ENCODE data around the gene SRP54.
"Not testable (repeated sequence)": the region's sequence is repeated elsewhere in the genome, so short reads cannot be mapped to it uniquely, and the experiment has no call there.

The SRP54 gene

DNA sequence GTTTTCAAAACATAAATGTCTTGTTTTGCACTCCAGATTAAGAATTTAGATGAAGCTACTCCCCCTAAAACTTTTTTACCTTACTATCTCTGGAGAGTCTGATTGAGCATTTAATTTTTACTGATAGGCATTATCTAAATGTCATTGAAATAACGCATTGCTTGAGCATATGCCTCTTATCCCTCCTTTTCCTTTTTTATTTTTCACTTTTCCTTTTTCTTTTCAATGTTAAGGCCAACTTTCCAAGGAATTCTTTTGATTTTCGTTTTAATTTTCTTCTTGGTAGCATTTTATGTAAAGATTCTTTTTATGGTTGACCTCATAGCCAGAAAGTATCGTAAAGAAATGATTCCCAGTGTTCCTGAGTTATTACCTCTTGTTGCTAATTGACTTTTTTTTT lies 2.9 kb downstream of the SRP54 start:
- no peak for DNase-seq

DNA sequence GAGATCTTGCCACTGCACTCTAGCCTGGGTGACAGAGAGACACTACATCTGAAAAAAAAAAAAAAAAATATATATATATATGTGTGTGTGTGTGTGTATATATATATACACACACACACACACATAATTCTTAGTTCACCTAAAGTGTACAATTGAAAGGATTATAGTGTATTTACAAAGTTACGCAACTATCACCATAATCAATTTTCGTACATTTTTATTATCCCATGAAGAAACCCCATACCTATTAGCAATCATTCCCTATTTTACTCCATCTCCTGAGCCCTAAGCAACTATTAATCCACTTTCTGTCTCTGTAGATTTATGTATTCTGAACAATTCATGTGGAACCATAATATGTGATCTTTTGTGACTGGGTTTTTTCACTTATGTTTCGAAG lies 4.4 kb downstream of the SRP54 start:
- no peak for DNase-seq

DNA sequence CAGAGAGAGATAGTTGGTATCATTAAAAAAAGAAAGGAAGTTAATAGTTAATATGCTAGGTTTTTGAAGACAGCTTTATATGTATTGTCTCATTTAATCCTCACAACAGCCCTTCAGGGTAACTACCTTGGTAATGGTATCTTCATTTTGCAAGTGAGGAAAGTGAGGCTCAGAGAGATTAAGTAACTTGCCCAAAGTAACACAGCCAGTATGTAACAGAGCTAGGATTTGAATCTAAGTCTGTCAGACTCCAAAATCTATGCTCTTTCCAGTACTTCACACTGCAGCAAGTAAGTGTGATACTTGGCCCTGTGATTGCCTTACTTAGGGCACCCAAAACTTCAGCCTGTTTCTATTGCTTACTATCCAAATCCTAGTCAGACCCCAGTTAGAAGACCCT lies 7.0 kb downstream of the SRP54 start:
- no peak for DNase-seq

DNA sequence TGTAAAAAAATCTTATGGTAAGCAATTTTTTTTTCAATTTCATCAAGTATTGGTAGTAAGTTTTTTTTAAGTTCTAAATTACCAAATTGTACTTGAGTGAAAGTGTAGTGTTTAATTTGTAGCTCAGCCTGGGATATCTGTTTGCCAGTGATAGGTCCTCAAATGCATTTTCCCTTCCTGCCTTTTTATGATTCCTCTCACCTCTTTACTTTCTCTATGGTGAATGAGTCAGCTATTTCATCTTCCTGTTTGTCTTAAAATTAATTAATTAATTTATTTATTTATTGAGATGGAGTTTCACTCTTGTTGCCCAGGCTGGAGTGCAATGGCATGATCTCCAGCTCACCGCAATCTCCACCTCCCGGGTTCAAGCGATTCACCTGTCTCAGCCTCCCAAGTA lies 10.6 kb downstream of the SRP54 start:
- DNase-seq: no peak

DNA sequence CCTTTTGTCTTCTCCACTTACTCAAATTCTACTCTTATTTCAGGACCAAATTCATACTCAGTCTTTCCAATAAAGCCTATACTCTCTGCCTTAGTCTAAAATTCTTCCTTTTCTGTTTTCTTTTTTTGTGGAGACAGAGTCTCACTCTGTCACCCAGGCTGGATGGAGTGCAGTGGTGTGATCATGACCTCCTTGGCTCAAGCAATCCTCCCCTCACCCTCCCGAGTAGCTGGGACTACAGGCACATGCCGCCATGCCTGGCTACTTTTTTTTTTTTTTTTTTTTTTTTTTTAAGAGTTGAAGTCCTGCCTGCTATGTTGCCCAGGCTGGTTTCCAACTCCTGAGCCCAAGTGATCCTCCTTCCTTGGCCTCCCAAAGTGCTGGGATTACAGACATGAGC lies 11.9 kb downstream of the SRP54 start:
- DNase-seq: no peak

DNA sequence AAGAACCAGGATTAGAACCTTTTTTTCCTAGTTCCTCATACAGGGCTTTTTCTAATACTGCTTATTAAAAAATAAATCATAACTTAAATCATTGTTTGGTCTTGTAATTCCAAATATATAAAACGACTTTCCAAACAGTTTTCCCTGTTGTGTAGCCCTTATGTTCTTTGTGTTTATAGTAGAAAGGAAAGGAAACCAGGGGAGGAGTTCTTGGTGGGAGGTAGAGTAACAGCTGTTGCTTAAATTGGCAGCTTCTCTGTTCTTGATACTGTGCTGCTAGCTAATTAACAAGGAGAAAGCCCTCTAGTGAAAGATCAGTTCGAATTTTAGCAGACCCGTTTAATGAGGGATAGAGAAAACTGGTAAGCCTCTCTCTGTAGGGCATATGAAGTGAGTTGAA lies 15.0 kb downstream of the SRP54 start:
- DNase-seq: no peak

DNA sequence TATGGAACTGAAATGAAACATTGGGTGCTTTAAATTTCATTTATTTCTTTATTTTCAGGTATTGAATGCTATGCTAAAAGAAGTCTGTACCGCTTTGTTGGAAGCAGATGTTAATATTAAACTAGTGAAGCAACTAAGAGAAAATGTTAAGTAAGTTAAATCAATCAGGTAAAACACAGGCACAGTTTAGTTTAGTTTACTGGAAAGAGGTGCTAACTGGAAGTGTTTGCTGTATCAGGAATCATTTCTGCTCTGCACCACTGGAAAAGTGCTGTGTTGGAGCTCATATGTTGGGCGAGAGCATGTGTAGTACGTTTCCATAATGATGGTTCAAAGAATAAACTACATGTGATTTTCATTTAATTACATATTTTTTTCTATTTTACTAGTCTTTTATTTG lies 16.7 kb downstream of the SRP54 start:
- no peak for DNase-seq

DNA sequence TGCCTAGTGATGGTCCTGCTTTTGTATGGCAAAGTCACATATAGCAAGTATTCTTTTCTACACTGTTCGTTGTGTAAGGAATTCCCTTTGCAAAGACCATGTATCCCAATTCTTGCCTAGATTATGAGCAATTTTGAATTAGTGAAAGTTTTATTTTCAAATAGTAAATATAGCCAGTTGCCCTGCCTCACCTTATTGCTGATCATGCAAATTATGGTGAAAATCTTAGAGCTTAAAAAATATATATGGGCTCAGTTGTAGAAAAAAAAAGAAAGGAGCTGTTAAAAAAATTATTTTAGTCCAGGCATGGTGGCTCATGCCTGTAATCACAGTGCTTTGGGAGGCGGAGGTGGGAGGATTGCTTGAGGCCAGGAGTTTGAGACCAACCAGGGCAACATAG lies 18.8 kb downstream of the SRP54 start:
- DNase-seq: no peak

DNA sequence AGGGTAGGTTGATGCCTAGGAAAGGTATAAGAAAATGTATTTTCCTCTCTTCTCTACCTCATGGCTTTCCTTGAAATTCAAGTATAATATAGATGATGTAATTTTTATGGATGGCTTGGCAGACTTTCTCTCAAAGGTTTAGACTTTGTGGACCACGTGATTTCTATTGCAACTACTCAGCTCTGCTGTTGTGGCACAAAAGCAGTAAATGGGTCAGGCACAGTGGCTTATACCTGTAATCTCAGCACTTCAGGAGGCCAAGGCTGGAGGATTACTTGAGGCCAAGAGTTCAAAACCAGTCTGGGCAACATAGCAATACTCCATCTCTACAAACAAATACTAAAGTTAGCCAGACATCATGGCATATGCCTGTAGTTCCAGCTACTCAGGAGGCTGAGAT lies 22.0 kb downstream of the SRP54 start:
- no peak for DNase-seq

DNA sequence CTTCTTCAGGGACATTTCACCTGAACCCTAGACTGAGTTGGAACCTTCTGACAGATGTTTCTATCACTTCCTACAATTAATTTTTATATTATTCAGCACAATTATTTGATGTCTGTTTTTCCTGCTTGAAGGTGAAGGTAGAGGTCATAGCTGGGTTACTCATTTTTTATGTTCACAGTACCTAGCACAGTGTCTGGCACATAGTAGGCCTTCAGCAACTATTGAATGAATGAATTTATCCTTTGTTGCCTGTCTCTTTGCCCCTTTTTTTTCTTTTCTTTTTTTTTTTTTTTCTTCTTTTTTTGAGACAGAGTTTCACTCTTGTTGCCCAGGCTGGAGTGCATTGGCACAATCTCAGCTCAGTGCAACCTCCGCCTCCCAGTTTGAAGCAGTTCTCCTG lies 33.8 kb downstream of the SRP54 start:
- no peak for DNase-seq

DNA sequence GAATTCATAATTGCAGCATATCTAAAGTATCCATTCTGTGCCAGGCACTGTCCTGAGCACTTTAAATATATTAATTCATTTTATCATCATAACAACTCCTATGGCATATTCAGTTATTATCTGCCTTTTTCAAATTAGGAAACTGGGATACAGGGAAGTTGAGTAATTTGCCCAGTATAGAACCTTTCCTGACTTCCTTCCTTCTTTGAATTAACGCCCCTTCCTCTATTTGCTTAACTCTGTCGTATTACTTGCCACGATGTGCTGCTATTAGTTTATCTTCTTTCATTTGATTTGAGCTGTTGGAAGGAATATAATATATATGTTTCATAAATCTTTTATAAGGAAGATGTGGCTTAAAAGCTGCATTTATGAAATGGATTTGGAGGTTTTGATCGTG lies 37.9 kb downstream of the SRP54 start:
- no peak for DNase-seq

DNA sequence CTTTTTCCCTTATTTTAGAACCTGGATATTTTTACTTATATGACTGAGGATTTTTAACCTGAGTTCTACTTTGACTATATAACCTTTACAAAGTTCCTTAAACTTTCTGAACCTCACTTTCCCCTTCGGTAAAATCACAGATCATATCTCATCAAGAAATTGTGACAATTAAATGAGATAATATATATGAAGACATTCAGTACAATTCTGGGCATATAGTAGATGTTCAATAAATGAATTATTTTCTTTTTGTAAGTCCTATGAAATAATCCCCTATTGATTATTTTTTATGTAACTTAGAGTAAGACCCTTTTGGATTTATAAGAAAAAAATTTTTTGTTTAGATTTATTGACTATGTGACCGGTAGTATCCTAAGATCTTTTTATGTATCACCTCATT lies 45.6 kb downstream of the SRP54 start:
- no peak for DNase-seq

DNA sequence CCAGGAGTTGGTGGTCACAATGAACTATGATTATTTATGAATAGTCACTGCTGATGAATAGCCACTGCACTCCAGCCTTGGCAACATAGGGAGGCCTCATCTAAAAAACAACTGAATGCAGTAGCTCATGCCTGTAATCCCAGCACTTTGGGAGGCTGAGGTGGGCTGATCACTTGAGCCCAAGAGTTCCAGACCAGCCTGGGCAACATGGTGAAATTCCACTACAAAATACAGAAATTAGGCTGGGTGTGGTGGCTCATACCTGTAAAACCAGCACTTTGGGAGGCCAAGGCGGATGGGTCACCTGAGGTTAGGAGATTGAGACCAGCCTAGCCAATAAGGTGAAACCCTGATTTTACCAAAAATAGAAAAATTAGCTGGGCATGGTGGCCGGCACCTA lies 49.8 kb downstream of the SRP54 start:
- no peak for DNase-seq

DNA sequence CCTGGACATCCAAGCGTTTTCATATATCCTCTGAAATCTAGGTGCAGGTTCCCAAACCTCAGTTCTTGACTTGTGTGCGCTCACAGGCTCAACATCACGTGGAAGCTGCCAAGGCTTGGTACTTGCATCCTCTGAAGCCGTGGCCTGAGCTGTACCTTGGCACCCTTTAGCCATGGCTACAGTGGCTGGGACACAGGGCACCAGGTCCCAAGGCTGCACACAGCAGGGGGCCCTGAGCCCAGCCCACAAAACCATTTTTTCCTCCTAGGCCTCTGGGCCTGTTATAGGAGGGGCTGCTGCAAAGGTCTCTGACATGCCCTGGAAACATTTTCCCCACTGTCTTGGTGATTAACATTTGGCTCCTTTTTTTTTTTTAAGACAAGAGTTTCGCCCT lies 51.6 kb downstream of the SRP54 start:
- no peak for DNase-seq

DNA sequence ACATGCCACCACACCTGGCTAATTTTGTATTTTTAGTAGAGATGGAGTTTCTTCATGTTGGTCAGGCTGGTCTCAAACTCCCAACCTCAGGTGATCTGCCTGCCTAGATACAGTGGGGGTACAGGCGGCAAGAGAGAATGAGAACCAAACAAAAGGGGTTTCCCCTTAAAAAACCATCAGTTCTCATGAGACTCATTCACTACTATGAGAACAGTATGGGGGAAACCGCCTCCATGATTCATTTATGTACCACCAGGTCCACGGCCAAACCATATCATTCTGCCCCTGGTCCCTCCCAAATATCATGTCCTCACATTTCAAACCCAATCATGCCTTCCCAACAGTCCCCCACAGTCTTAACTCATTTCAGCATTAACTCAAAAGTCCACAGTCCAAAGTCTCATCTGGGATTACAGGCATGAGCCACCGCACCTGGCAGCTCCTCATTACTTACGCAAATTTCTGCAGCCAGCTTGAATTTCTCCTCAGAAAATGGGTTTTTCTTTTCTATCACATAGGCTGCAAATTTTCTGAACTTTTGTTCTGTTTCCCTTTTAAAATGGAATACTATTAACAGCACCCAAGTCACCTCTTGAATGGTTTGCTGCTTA lies 52.3 kb downstream of the SRP54 start:
- not testable (repeated sequence) for DNase-seq

DNA sequence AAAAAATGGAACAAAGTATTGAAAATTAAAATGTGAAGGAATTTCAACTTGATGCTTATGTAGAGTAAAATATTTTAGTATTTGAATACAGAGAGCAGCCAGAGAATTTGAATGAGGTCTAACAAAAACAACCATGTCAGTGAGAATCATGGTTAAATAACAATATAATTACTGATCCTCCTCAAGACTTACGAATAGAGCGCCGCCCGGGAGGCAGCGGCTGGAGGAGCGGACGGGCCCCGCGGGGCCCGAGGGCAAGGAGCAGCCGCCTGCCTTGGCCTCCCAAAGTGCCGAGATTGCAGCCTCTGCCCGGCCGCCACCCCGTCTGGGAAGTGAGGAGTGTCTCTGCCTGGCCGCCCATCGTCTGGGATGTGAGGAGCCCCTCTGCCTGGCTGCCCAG lies 55.5 kb downstream of the SRP54 start:
- DNase-seq: not testable (repeated sequence)

DNA sequence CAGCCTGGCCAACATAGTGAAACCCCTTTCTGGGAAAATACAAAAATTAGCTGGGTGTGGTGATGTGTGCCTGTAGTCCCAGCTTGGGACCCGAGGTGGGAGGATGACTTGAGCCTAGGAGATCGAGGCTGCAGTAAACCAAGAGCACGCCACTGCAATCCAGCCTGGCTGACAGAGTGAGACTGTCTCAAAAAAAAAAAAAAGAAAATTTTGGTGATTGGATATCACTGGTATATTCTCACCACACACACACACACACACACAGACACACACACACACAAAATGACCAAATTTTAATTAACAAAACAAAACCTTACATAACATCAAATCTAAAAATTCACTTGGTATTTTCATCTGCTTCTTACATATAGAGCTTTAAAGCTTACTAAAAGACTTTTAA lies 59.8 kb downstream of the SRP54 start:
- no peak for DNase-seq

DNA sequence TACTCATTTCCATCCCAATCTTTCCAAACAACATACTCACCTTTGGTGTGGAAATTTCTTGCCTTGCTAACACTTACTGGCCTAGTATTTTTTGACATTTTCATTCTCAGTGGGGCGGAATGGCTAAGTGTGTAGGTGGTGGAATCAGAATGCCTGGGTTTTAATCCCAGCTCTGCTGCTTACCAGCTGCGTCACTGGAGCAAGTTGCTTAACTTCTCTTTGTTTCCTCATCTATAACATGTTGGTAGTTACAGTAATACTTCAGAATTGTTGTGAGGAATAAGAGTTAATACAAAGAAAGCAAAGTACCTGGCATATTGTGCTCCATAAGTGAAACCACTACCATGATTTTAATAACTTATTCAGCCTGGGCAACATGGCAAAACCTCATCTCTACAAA lies 60.3 kb downstream of the SRP54 start:
- no peak for DNase-seq

DNA sequence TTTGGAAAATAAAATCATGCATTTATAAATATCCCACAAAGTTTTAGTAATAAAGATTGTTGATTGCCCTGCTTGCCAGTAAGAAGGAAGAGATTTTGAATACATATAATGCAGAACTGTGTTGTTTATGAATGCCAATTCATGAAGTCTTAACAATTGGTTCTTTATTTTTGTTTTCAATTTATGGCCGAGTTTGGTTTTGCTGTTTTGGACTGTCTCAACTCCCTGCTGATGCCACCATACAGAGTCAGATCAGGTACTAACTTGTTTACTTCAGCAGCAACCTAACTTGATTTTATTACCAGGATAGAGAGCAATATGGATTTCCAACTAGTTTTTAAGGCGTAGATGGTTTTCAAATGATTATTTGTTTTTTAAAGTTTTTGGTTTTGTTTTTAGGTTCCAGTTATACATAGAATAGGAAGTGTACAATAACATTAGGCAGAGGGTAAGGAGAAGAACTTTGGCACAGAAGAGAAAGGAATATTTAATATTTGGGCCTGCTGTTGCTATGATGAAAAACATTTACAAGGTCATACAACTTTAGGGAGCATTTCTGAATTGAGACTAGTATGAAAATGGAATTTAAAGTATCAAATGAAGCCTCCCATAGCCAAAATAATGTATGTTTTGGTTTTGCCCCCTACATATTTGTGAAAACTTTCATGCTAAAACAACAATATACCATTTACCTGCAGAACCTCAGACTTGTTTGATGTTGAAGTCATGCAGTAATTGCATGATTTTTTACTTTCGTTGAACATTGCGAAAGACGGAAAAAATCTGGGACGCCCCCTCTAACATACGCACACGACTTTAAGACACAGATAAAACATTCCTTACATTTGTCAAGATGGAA lies 62.4 kb downstream of the SRP54 start:
- DNase-seq: no peak

DNA sequence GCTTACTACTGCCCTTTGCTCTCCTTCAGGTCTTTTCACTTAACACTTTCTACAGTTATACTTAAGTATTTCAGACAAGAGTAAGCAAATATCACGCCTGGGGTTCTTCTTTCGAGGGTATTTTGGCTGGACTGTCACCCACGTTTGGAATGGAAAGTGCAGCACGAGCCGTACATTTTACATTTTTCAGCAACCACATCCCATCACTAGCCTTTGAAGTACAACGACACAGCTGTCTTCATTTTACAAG lies 62.9 kb downstream of the SRP54 start:
- no peak for DNase-seq

DNA sequence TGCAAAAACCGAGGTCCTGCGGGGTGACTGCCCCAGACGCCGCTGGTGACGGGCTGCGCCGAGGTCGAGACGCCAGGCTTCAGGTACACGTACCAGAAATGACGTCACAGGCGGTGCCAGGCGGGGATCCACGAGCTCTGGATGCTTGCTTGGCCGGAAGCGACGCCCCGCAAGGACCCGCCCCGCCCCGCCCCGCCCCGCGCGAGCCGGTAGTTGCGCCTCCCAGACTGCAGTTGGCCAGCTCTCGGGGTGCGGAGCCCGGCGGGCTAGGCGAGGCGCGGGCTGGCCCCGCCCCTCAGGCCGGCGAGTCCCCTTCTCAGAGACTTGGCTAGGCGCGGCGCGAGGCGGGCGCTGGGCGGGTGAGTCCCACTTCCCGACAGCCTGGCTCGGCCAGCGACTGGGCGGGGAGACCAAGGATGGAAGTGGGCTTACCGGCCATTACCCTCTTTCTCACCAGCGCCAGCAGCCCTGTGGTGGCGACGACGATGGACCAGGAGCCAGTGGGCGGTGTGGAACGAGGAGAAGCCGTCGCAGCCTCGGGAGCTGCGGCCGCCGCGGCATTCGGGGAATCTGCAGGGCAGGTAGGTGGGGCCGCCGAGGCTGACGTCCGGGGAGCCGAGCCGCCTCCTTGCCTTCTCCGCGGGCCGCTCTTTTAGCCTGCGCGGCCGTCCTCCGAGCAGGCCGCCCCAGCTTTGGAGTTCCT lies 63.4 kb downstream of the SRP54 start, which contains the start of gene FAM177A1:
Gene FAM177A1 (plus strand): TSS at position 225 of the 703 bp plus-strand sequence. CDS start 192 bp downstream, at position 417.
- DNase-seq: peak; percentile 98

DNA sequence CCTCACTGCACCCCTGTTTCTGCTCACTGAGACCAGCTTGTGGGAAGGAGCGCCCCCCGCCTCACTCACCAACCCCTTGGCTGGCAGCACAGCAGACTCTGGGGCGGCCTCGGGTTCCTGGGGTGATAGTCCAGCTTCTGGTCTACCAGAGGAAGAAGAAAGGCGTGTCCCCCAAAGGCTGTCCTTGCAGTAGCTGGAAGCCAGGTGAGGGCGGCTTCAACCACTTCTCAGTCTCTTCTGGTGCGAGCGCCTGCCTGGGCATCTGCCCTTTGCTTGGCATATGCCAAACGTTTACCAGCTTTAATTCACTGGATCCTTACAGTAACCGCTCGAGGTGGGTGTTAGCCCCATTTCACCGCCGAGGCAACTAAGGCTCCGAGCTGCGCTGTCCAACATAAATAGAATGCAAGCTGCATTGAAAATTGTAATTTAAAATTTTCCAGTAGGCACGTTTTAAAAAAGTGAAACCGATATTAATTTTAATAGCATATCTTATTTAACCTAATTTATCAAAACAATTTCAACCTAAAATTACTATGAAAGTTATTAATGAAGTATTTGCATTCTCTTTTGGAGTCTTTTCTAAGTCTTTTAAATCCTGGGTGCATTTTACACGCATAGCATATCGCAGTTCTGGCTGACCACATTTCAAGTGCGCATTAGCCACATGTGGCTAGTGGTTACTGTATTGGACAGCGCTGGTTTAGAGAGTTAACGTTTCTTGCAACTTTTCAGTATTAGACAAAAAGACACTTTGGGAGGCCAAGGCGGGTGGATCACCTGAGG lies 64.2 kb downstream of the SRP54 start:
- DNase-seq: peak; percentile 41

DNA sequence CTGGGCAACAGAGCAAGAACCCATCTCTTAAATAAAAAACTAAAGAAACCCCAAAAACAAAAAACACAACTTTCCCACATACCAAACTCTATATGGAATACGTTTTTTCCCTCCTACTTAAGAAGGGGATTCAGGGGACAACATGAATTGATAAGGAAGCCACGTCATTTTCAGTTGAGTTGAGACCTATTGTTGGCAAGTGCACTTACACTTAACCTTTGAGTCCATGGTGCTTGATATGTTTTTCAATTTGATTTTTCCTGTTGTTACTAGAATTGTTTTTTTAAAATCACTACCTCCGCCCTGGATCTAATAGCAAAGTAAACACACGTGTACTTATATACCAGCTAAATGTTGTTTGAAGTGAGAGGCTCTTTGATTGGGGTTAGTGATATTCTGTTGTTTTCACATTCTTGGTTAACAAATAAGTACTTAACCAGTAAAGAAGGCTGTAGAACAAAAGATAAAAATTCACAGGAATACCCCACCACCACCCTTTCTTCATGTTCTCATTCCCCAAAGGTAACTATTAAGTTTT lies 65.3 kb downstream of the SRP54 start:
- DNase-seq: no peak

Data from stimulated activated CD4-positive, alpha-beta T cell treated with anti-CD3 and anti-CD28 coated beads, Interleukin-4, amount 100 ng/mL, for 24 hours (primary cell).